H1 (cell line): Measurements from ENCODE around the gene MOGAT3. TPM values are rescaled to one million over a fixed set of nuclear protein-coding genes. Genes with fewer than 3 reads are reported as not detected.

ENCODE experiments used
- BRCA1 ChIP-seq: IDR thresholded peaks from 2 replicates; pipeline ENCODE4 v1.6.1; 2012; ENCODE audit warnings: low read depth, low read length, improper control_type of control experiment
- CTBP2 ChIP-seq: IDR thresholded peaks from 2 replicates; pipeline ENCODE4 v1.7.0; 2011; ENCODE audit warnings: borderline replicate concordance, mild to moderate bottlenecking, moderate library complexity, mixed read lengths, low read length; ENCODE audit not compliant: insufficient read depth, insufficient read length
- EZH2 ChIP-seq: fragments of 200-600 bp; sonication (generic); IDR thresholded peaks from 2 replicates; pipeline ENCODE4 v1.7.1; 2012; ENCODE audit warnings: low read depth, mild to moderate bottlenecking, moderate library complexity, low read length, inconsistent platforms; ENCODE audit not compliant: severe bottlenecking
- JUND ChIP-seq: IDR thresholded peaks from 2 replicates; pipeline ENCODE4 v1.6.1; 2011; ENCODE audit warnings: mild to moderate bottlenecking, improper control_type of control experiment, low read length
- PHF8 ChIP-seq: fragments of 200-600 bp; sonication (generic); conservative IDR thresholded peaks from 2 replicates; pipeline ENCODE4 v1.7.1; 2012; ENCODE audit warnings: low read depth, mild to moderate bottlenecking, inconsistent platforms, low read length, moderate library complexity
- POLR2A ChIP-seq, 2 experiments: IDR thresholded peaks; 1 replicate in 1 of 2; 2 replicates in 1 of 2; pipeline ENCODE4 v1.6.1; 2011; ENCODE audit warnings: low read depth in 2 of 2, low read length in 2 of 2, mild to moderate bottlenecking in 2 of 2; ENCODE audit errors: control extremely low read depth in 1 of 2
- POU5F1 ChIP-seq: IDR thresholded peaks from 2 replicates; pipeline ENCODE4 v1.6.1; 2011; ENCODE audit warnings: low read depth, mild to moderate bottlenecking, low read length, moderate library complexity
- SIX5 ChIP-seq: IDR thresholded peaks from 2 replicates; pipeline ENCODE4 v1.6.1; 2011; ENCODE audit warnings: mild to moderate bottlenecking, low read depth, low read length
- SP1 ChIP-seq: IDR thresholded peaks from 2 replicates; pipeline ENCODE4 v1.6.1; 2011; ENCODE audit warnings: low read depth, low read length
- TEAD4 ChIP-seq: IDR thresholded peaks from 2 replicates; pipeline ENCODE4 v1.6.1; 2012; ENCODE audit warnings: low read depth, low read length, inconsistent platforms, mixed read lengths
- polyA plus RNA-seq, 7 experiments: library from polyadenylated mRNA; depleted of rRNA in 3 of 7; stranded (reverse) in 5 of 7; unstranded in 2 of 7; fragments of >200 nt in 5 of 7; fragments of 200-250 nt in 2 of 7; gene quantifications; 1 replicate in 5 of 7; 2 replicates in 1 of 7; 4 replicates in 1 of 7; pipeline versions ENCODE4 v1.2.1 to v1.2.3, GENCODE V29; 2011 to 2013; ENCODE audit warnings: missing spikeins in 2 of 7, mixed read lengths in 2 of 7
- total RNA-seq: library from RNA; stranded (reverse); fragmentation: NEBNext Ultra II Directional; extraction: Animal tissue kit (Norgen Biotek cat#: 25700); gene quantifications from 2 replicates; pipeline ENCODE4 v1.2.1, GENCODE V29; 2021
- TF ChIP-seq, protein P1 (sequence below): IDR thresholded peaks from 2 replicates; pipeline ENCODE4 v1.6.1; 2012; ENCODE audit warnings: inconsistent platforms

The MOGAT3 gene
- total and polyA plus RNA-seq, 2 of the 8 experiments (the other 6 are each of a cell fraction or from before 2014, with no cell fraction given) = 0.21 to 0.82 TPM

DNA sequence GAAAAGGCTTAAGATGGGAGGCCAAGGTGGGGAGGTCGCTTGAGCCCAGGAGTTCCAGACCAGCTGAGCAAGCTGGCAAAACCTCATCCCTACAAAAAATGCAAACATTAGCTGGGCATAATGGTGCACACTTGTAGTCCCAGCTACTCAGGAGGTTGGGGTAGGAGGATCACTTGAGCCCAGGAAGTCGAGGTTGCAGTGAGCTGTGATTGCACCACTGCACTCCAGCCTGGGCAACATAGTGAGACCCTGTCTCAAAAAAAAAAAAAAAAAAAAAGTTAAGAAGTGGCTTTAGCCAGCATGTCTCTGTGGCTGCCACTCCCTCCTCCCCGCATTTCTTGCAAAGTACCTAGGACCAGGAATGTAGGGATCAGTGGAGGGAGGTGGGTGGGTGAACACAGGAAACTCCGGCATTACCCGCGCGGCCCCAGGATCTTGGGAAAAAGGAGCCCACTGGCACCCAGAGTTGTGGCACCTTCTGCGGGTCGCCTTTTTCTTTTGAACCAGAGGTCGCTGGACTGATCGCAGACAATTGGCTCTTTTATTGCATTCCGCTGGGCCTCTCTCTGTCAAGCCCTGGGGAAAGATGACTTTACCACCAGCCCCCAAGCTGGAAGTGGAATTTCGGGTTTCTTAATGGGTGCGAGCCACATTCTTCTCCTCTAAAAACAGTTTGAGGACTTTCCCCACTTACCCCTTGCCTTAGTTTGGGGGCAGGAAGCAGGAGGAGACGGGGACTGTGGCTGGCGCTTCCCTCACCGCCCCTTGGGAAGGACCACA lies 39.0 kb downstream of the MOGAT3 start (continued):
- TF ChIP-seq TEAD4 = no peak
- TF ChIP-seq POU5F1 = no peak
- no peak for TF ChIP-seq JUND
- no peak for TF ChIP-seq CTBP2
- no peak for TF ChIP-seq PHF8
- TF ChIP-seq POLR2A (IDR thresholded peaks at IDR 0.05; ENCODE audit: control extremely low read depth in 1 of 2, low read depth in 2 of 2, low read length in 2 of 2) = no peak
- no peak for TF ChIP-seq BRCA1
- TF ChIP-seq, protein P1, sequence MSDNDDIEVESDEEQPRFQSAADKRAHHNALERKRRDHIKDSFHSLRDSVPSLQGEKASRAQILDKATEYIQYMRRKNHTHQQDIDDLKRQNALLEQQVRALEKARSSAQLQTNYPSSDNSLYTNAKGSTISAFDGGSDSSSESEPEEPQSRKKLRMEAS = no peak
- no peak for TF ChIP-seq SIX5
- no peak for TF ChIP-seq SP1
- no peak for TF ChIP-seq EZH2
